Medulla oblongata (tissue), 1 donor: ENCODE measurements around the gene UBE2L6.
A peak's percentile ranks its signal among the peaks of the same experiment; 100 is the strongest.

Experiments used
- DNase-seq: peaks from one replicate; pipeline ENCODE4 v3.0.0-alpha.2; 2015; ENCODE audit errors: extremely low spot score

UBE2L6 gene

GRCh38 chr11:57530215-57530595 is 37.3 kb downstream of the UBE2L6 start:
- DNase-seq: no peak

GRCh38 chr11:57529012-57529411 is 38.5 kb downstream of the UBE2L6 start:
- DNase-seq: no peak

GRCh38 chr11:57527056-57527631 is 40.3 kb downstream of the UBE2L6 start:
- DNase-seq: peak; percentile 75

GRCh38 chr11:57523419-57523818 is 44.1 kb downstream of the UBE2L6 start:
- DNase-seq: no peak

GRCh38 chr11:57521116-57521515 is 46.4 kb downstream of the UBE2L6 start:
- no peak for DNase-seq

- DNase-seq: no peak
Measured at GRCh38 chr11:57516061-57516443, 51.4 kb downstream of the UBE2L6 start.

- no peak for DNase-seq
Measured at GRCh38 chr11:57515332-57516060, 52.0 kb downstream of the UBE2L6 start, which contains the start of gene SLC43A1. SLC43A1 (minus strand) TSS chr11:57515702; CDS start chr11:57514111, 1,591 bp downstream.

GRCh38 chr11:57514538-57515331 is 52.7 kb downstream of the UBE2L6 start:
- no peak for DNase-seq

GRCh38 chr11:57513911-57514537 is 53.4 kb downstream of the UBE2L6 start:
- DNase-seq: no peak

- no peak for DNase-seq
Measured at GRCh38 chr11:57513452-57513795, 54.0 kb downstream of the UBE2L6 start.

- no peak for DNase-seq
Measured at GRCh38 chr11:57512646-57513451, 54.6 kb downstream of the UBE2L6 start.

GRCh38 chr11:57511741-57512430 is 55.6 kb downstream of the UBE2L6 start:
- DNase-seq: no peak

- DNase-seq: no peak
Measured at GRCh38 chr11:57508341-57509170, 58.9 kb downstream of the UBE2L6 start.

- no peak for DNase-seq
Measured at GRCh38 chr11:57506522-57506921, 61.0 kb downstream of the UBE2L6 start.

- no peak for DNase-seq
Measured at GRCh38 chr11:57504511-57504910, 63.0 kb downstream of the UBE2L6 start.

GRCh38 chr11:57502870-57503269 is 64.6 kb downstream of the UBE2L6 start:
- DNase-seq: no peak

GRCh38 chr11:57502376-57502775 is 65.1 kb downstream of the UBE2L6 start:
- DNase-seq: no peak

- DNase-seq: no peak
Measured at GRCh38 chr11:57501953-57502352, 65.5 kb downstream of the UBE2L6 start.
